ENCODE results near the gene FUT8. TPM values are rescaled to one million over a fixed set of nuclear protein-coding genes. Genes with fewer than 3 reads are reported as not detected.
A peak's percentile ranks its signal among the peaks of the same experiment; 100 is the strongest.
"Not testable (repeated sequence)": the region's sequence is repeated elsewhere in the genome, so short reads cannot be mapped to it uniquely, and the experiment has no call there.

The FUT8 gene
- total RNA-seq, 1 donor from 2014 or later, result 181 TPM

DNA sequence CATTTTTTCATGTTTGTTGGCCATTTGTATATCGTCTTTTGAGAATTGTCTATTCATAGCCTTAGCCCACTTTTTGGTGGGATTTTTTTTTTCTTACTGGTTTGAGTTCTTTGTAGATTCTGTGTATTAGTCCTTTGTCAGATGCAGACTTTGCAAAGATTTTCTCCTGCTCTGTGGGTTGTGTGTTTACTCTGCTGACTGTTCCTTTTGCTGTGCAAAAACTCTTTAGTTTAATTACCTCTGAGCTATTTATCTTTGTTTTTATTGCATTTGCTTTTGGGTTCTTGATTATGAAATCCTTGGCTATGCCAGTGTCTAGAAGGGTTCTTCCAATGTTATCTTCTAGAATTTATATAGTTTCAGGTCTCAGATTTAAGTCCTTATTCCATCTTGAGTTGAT, 220.0 kb downstream of the FUT8 start:
- Mint-ChIP-seq H3K36me3 (ENCODE audit: low read depth) (peaks cover 34% of the 10 kb centered on the region), H3K4me1 (ENCODE audit: low read depth) (peaks cover 28% of the 10 kb centered on the region), H3K9me3 (peaks cover 6% of the 10 kb centered on the region), H3K4me3 (no peak overlapping the region), H3K27ac (no peak overlapping the region), H3K27me3 (ENCODE audit: insufficient read depth) (no peaks in the 10 kb centered on the region)
- intact Hi-C loops (cut with micrococcal nuclease), result loop anchor here (10.0 kb wide), 1 partner anchor 468 kb away; no protein-coding TSS in a partner anchor
- DNase-seq (ENCODE audit: low spot score), result no peak

DNA sequence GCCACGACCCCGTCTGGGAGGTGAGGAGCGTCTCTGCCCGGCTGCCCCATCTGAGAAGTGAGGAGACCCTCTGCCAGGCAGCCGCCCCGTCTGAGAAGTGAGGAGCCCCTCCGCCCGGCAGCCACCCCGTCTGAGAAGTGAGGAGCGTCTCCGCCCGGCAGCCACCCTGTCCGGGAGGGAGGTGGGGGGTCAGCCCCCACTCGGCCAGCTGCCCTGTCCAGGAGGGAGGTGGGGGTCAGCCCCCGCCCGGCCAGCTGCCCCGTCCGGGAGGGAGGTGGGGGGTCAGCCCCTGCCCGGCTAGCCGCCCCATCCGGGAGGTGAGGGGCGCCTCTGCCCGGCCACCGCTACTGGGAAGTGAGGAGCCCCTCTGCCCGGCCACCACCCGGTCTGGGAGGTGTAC, 221.1 kb downstream of the FUT8 start:
- not testable (repeated sequence) for H3K27me3 Mint-ChIP-seq (ENCODE audit: insufficient read depth); DNase-seq (ENCODE audit: low spot score); H3K27ac Mint-ChIP-seq; H3K4me3 Mint-ChIP-seq; H3K9me3 Mint-ChIP-seq
- intact Hi-C loops (cut with micrococcal nuclease), result loop anchor here (10.0 kb wide), 1 partner anchor 469 kb away; no protein-coding TSS in a partner anchor
- Mint-ChIP-seq H3K4me1 (ENCODE audit: low read depth) (peaks cover 40% of the 10 kb centered on the region), H3K36me3 (ENCODE audit: low read depth) (peaks cover 41% of the 10 kb centered on the region)

DNA sequence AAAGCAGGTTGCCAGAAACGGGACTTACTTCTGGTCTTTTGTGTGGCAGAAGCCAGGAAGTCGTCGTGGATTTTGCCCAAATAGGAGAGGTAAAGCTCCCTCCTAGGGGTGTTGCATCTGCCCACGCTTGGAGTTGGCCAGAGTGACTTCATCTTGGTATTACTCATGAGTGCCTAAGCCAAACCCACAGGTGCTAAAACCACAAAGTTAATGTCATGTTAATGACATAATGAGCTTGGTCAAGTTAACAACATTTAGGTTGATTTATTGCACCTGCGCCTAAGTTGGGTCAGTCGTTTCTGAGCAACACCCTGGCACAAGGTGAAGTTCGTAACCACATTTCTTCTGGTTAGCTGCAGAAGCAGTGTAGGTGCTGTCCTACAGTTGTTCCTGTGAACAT, 225.2 kb downstream of the FUT8 start:
- Mint-ChIP-seq H3K9me3 (peaks cover 6% of the 10 kb centered on the region), H3K27me3 (ENCODE audit: insufficient read depth) (no peaks in the 10 kb centered on the region), H3K27ac (peak overlapping the region; percentile 79), H3K4me3 (peak overlapping the region; percentile 34), H3K36me3 (ENCODE audit: low read depth) (peaks cover 37% of the 10 kb centered on the region), H3K4me1 (ENCODE audit: low read depth) (peaks cover 49% of the 10 kb centered on the region)
- intact Hi-C loops (cut with micrococcal nuclease), result loop anchor here (2.0 to 10.0 kb wide), 9 partner anchors 65 to 535 kb away; partner anchors contain the start of gene MAX
- DNase-seq (ENCODE audit: low spot score), result peak; percentile 31

DNA sequence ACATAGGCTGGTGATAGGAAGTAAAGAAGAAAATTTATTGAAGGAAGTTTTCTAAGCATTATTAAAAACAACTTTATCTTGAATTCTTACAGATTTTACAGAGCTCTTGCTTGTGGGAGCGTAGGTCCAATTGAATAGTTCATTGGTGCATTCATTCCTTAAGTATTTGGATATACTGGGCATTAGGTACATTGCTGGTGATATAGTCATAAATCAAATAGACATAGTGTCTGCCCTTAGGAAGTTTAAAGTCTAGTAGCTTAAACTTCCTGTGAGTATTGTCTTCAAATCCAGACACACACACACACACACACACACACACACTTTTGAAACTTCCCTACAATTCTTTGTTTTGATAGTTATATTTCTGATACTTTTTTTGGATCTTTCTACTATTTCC, 226.7 kb downstream of the FUT8 start:
- Mint-ChIP-seq H3K9me3 (peaks cover 6% of the 10 kb centered on the region), H3K4me3 (no peak overlapping the region), H3K27ac (peak overlapping the region; percentile 33), H3K36me3 (ENCODE audit: low read depth) (peaks cover 34% of the 10 kb centered on the region), H3K27me3 (ENCODE audit: insufficient read depth) (no peaks in the 10 kb centered on the region), H3K4me1 (ENCODE audit: low read depth) (peaks cover 49% of the 10 kb centered on the region)
- intact Hi-C loops (cut with micrococcal nuclease), result loop anchor here (5.0 to 10.0 kb wide), 6 partner anchors 63 to 537 kb away; partner anchors contain the start of gene MAX
- no peak for DNase-seq (ENCODE audit: low spot score)

DNA sequence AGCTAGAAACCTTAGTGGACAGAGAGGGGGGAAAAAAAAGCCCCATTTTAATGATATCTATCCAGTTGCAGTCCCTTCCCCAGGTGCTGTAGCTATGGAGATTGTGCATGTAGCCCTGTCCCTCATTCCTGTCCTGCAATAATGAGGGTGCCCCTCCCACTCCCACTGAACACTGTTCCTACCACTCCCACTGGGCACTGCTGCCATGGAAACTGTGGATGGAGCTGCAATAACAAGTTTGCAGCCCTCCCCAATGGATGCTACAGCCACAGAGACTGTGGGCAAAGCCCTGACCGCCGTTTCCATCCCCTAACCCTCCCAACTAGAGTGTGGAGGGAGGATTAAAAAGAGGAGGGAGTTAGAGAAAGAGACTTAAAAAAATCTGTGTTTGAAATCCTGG, 238.3 kb downstream of the FUT8 start:
- H3K4me3 Mint-ChIP-seq, result no peak overlapping the region
- H3K27ac Mint-ChIP-seq, result no peak overlapping the region
- H3K36me3 Mint-ChIP-seq (ENCODE audit: low read depth), result peaks cover 40% of the 10 kb centered on the region
- no peak for DNase-seq (ENCODE audit: low spot score)
- no peaks in the 10 kb centered on the region for H3K4me1 Mint-ChIP-seq (ENCODE audit: low read depth)
- peaks cover 4% of the 10 kb centered on the region for H3K9me3 Mint-ChIP-seq
- no peaks in the 10 kb centered on the region for H3K27me3 Mint-ChIP-seq (ENCODE audit: insufficient read depth)
- intact Hi-C loops (cut with micrococcal nuclease), result no loop called here

DNA sequence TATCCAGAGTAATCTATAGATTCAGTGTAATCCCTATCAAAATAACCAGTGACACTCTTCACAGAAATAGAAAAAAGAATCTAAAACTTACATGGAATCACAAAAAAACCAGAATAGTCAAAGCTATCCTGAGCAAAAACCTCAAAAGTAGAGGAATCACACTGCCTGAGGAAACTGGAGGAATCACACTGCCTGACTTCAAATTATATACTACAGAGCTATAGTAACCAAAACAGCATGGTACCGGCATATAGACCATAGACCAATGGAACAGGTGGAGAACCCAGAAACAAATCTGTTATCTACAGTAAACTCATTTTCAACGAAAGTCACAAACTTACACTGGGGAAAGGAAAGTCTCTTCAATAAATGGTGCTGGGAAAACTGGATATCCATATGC, 244.0 kb downstream of the FUT8 start:
- intact Hi-C loops (cut with micrococcal nuclease), result no loop called here
- Mint-ChIP-seq H3K36me3 (ENCODE audit: low read depth) (peaks cover 38% of the 10 kb centered on the region), H3K9me3 (peaks cover 7% of the 10 kb centered on the region), H3K4me3 (no peak overlapping the region), H3K27me3 (ENCODE audit: insufficient read depth) (no peaks in the 10 kb centered on the region), H3K27ac (no peak overlapping the region), H3K4me1 (ENCODE audit: low read depth) (no peaks in the 10 kb centered on the region)
- DNase-seq (ENCODE audit: low spot score), result no peak

DNA sequence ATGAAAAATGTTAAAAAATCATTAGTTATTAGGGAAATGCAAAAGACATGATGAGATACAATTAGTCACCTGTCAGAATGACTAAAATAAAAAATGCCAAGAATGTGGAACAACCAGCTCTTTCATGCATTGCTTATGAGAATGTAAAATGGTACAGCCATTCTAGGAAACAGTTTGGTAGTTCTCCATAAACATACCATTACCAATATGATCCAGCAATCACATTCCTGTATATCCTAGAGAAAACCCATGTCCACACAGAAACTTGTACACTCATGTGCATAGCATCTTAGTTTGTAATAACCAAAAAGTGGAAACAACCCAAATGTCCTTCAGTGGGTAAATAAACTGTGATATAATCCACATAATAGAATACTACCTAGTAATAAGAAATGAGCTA, 245.7 kb downstream of the FUT8 start:
- no peak overlapping the region for H3K27ac Mint-ChIP-seq

DNA sequence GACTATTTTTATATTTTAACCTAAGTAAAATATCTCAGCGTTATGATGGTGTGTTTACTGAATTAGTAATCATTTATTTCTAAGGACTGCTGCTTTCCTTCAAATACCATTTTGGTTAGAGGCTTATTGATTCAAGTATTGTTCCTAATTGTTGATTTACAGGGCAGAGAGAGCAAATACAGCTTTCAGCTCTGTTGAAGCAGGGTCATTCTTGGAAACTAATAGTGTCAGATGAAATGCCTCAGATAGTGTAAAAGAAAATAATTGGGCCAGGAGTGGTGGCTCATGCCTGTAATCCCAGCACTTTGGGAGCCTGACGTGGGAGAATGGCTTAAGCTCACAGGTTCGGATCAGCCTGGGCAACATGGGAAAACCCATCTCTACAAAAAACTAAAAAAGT, 249.3 kb downstream of the FUT8 start:
- H3K36me3 Mint-ChIP-seq (ENCODE audit: low read depth), result peaks cover 13% of the 10 kb centered on the region
- H3K27me3 Mint-ChIP-seq (ENCODE audit: insufficient read depth), result no peaks in the 10 kb centered on the region
- DNase-seq (ENCODE audit: low spot score), result no peak
- no peak overlapping the region for H3K4me3 Mint-ChIP-seq
- peaks cover 11% of the 10 kb centered on the region for H3K4me1 Mint-ChIP-seq (ENCODE audit: low read depth)
- no peak overlapping the region for H3K27ac Mint-ChIP-seq
- intact Hi-C loops (cut with micrococcal nuclease), result no loop called here
- H3K9me3 Mint-ChIP-seq, result peaks cover 3% of the 10 kb centered on the region

More for the DNA sequence above, 245.7 kb downstream of the FUT8 start:
- H3K36me3 Mint-ChIP-seq (ENCODE audit: low read depth), result peaks cover 25% of the 10 kb centered on the region
- intact Hi-C loops (cut with micrococcal nuclease), result no loop called here
- no peak overlapping the region for H3K4me3 Mint-ChIP-seq
- H3K4me1 Mint-ChIP-seq (ENCODE audit: low read depth), result no peaks in the 10 kb centered on the region
- no peak for DNase-seq (ENCODE audit: low spot score)
- no peaks in the 10 kb centered on the region for H3K27me3 Mint-ChIP-seq (ENCODE audit: insufficient read depth)
- peaks cover 3% of the 10 kb centered on the region for H3K9me3 Mint-ChIP-seq

DNA sequence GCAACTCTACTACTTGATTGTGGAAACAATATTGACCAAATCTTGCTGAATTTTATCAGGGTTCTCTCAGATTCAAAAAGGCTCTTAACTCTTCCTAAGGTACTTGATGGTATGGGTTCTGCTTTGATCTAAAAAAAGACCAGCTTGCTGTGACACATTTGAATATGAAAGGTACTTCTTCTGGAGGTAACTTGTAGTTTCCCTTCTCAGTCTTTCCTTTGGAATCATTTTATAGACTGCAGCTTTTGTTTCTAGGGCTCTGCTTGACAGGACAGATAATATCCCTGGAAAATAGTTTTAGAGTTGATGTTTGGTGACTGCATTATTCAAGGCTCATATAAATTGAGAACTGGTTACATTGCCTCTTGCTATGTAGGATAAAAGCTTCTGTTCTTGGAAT, 251.9 kb downstream of the FUT8 start:
- H3K4me1 Mint-ChIP-seq (ENCODE audit: low read depth), result peaks cover 11% of the 10 kb centered on the region
- no peak for DNase-seq (ENCODE audit: low spot score)
- intact Hi-C loops (cut with micrococcal nuclease), result no loop called here
- no peak overlapping the region for H3K4me3 Mint-ChIP-seq
- H3K27me3 Mint-ChIP-seq (ENCODE audit: insufficient read depth), result no peaks in the 10 kb centered on the region
- no peaks in the 10 kb centered on the region for H3K9me3 Mint-ChIP-seq
- H3K36me3 Mint-ChIP-seq (ENCODE audit: low read depth), result peaks cover 9% of the 10 kb centered on the region
- no peak overlapping the region for H3K27ac Mint-ChIP-seq

DNA sequence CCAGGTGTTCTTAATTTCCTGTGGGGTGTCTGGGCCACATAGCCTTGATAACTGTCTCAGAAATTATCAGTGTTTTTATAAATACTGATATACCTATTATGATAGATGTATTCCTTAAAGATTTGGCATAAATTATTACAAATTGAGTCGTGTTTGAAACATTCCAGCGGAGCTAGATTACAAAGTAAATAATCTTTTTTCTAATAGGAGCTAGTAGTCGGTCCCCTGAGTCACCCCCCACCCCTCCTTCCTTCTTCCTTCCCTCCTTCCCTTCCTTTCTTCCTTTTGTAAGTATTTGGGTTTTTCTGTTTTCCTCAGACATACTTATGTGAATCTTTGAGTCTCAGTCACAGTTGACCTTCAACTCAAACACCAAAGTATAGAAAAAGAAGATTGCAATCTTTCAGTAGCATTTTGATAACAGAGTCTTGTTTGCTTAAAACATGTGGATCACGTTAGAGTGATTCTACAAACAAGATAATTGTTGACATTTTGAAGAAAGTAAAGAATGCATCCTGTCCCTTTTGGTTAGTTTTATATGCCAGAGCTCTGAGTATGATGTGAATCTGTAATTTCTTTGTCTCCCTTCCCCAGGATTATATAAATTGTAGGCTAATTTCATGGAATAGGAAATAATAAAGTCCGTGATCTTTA, 264.0 kb downstream of the FUT8 start:
- intact Hi-C loops (cut with micrococcal nuclease), result no loop called here
- H3K9me3 Mint-ChIP-seq, result no peaks in the 10 kb centered on the region
- H3K36me3 Mint-ChIP-seq (ENCODE audit: low read depth), result peaks cover 30% of the 10 kb centered on the region
- no peaks in the 10 kb centered on the region for H3K4me1 Mint-ChIP-seq (ENCODE audit: low read depth)
- no peak for DNase-seq (ENCODE audit: low spot score)
- H3K27me3 Mint-ChIP-seq (ENCODE audit: insufficient read depth), result no peaks in the 10 kb centered on the region
- no peak overlapping the region for H3K4me3 Mint-ChIP-seq
- H3K27ac Mint-ChIP-seq, result no peak overlapping the region

DNA sequence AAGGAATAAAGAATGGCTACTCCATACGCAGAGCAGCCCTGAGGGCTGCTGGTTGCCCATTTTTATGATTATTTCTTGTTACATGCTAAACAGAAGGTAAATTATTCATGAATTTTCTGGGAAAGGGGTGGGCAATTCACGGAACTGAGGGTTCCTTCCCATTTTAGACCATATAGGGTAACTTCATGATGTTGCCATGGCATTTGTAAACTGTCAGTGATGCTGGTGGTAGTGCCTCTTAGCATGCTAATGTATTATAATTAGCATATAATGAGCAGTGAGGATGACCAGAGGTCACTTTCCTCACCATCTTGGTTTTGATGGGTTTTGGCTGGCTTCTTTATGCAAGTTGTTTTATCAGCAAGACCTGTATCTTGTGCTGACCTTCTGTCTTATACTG, 273.0 kb downstream of the FUT8 start:
- Mint-ChIP-seq H3K4me3 (no peak overlapping the region), H3K27me3 (ENCODE audit: insufficient read depth) (no peaks in the 10 kb centered on the region), H3K9me3 (peaks cover 11% of the 10 kb centered on the region), H3K4me1 (ENCODE audit: low read depth) (peaks cover 13% of the 10 kb centered on the region), H3K27ac (no peak overlapping the region), H3K36me3 (ENCODE audit: low read depth) (peaks cover 30% of the 10 kb centered on the region)
- intact Hi-C loops (cut with micrococcal nuclease), result no loop called here
- no peak for DNase-seq (ENCODE audit: low spot score)

DNA sequence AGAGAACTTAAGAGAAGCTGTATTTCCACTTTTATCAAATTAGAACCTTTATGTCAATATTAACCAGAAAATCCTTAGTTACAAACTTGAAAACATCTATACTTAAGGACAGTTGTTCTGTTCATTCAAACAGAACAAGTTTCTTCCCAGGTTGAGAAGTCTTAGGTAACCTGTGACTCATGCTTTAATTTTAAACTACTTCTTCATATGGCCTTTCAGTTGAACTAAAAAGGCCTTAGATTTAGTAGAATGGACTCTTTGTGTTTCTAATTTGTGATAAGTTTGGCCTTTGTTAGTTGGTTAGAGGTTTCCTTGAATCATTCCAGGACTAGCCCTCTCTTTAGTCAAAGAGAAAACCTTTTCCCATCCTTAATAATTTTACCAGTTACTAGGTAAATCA, 274.2 kb downstream of the FUT8 start:
- H3K4me1 Mint-ChIP-seq (ENCODE audit: low read depth), result peaks cover 13% of the 10 kb centered on the region
- no peak overlapping the region for H3K27ac Mint-ChIP-seq
- no peak for DNase-seq (ENCODE audit: low spot score)
- H3K4me3 Mint-ChIP-seq, result no peak overlapping the region
- H3K9me3 Mint-ChIP-seq, result peaks cover 15% of the 10 kb centered on the region
- intact Hi-C loops (cut with micrococcal nuclease), result no loop called here
- no peaks in the 10 kb centered on the region for H3K27me3 Mint-ChIP-seq (ENCODE audit: insufficient read depth)
- H3K36me3 Mint-ChIP-seq (ENCODE audit: low read depth), result peaks cover 36% of the 10 kb centered on the region

DNA sequence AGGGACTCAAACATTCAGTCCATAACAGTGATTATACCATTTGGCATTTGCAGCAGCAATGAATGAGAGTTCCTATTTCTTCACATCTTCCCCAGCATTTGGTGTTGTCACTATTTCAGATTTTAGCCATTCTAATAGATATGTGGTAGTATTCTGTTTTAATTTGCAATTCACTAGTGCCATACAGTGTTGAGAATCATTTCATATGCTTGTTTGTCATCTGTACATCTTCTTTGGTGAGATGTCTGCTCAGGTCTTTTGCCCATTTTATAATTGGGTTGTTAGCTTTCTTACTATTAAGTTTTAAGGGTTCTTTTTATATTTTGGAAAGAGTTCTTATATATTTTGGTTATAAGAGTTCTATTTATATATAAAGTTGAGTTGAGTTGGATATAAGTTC, 276.5 kb downstream of the FUT8 start:
- Mint-ChIP-seq H3K4me3 (no peak overlapping the region), H3K36me3 (ENCODE audit: low read depth) (peaks cover 41% of the 10 kb centered on the region), H3K9me3 (peaks cover 18% of the 10 kb centered on the region), H3K4me1 (ENCODE audit: low read depth) (peaks cover 13% of the 10 kb centered on the region), H3K27ac (no peak overlapping the region), H3K27me3 (ENCODE audit: insufficient read depth) (no peaks in the 10 kb centered on the region)
- intact Hi-C loops (cut with micrococcal nuclease), result no loop called here
- no peak for DNase-seq (ENCODE audit: low spot score)

DNA sequence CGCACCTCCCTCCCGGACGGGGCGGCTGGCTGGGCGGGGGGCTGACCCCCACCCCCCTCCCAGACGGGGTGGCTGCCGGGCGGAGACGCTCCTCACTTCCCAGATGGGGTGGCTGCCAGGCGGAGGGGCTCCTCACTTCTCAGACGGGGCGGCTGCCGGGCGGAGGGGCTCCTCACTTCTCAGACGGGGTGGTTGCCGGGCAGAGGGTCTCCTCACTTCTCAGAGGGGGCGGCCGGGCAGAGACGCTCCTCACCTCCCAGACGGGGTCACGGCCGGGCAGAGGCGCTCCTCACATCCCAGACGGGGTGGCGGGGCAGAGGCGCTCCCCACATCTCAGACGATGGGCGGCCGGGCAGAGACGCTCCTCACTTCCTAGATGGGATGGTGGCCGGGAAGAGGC, 280.0 kb downstream of the FUT8 start:
- DNase-seq (ENCODE audit: low spot score); H3K4me1 Mint-ChIP-seq (ENCODE audit: low read depth); H3K27me3 Mint-ChIP-seq (ENCODE audit: insufficient read depth); intact Hi-C loops (cut with micrococcal nuclease); H3K4me3 Mint-ChIP-seq; H3K27ac Mint-ChIP-seq: not testable (repeated sequence)
- Mint-ChIP-seq H3K9me3 (peaks cover 22% of the 10 kb centered on the region), H3K36me3 (ENCODE audit: low read depth) (peaks cover 35% of the 10 kb centered on the region)
